DND-41 (cell line): ENCODE measurements around the gene MACROD1.

Experiments used
- CTCF ChIP-seq: IDR thresholded peaks from 2 replicates; pipeline ENCODE4 v1.5.1; 2012; ENCODE audit warnings: borderline replicate concordance, low read length, moderate library complexity, mild to moderate bottlenecking; ENCODE audit not compliant: poor library complexity, severe bottlenecking; ENCODE audit errors: extremely low read depth
- EZH2 ChIP-seq: IDR thresholded peaks from 3 replicates; pipeline ENCODE4 v1.6.1; 2012; ENCODE audit warnings: borderline replicate concordance, low read depth, mild to moderate bottlenecking, moderate library complexity, low read length, inconsistent platforms; ENCODE audit not compliant: severe bottlenecking

DNA sequence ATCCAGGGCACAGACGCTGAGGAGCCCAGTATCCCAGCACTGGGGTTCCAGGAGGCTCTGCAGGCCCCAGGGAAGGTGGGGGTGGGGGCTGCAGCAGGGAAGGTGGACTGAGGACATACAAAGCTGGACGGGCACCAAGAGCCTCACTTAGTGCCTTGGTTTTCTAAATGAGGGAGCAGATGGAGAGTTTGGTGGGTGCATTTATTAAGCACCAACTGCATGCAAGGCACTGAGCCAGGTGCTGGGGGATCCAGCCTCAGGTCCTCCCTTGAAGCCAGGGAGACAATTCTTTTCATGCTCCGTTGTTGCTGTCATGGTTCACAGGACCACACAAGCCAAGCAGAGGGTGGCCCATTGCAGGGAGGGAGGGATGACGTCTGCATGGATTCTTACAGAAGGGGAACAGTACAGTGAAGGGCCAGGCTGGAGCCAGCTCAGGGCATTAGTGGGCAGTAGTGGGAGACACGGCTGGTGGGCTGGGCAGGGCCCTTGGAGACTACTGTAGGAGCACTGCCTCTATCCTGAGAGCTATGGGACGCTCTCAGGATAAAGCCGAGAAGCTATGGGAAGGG, 65.0 kb downstream of the MACROD1 start:
- TF ChIP-seq CTCF = no peak
- no peak for TF ChIP-seq EZH2
